Measurements from ENCODE around the gene MRPL23.

Gene MRPL23

GRCh38 chr11:1946812-1947484 is at the start of gene MRPL23:
Gene MRPL23 (plus strand): TSS chr11:1947332. CDS start chr11:1947363, 31 bp downstream.
- Mint-ChIP-seq H3K27ac (no peak within 1 kb of the TSS), H3K27me3 (ENCODE audit: low read depth) (no peaks in the 10 kb centered on the region), H3K9me3 (no peaks in the 10 kb centered on the region), H3K4me3 (no peak within 1 kb of the TSS), H3K36me3 (ENCODE audit: low read depth) (no peaks in the 10 kb centered on the region), H3K4me1 (peaks cover 18% of the 10 kb centered on the region)
- TF ChIP-seq, protein P1, sequence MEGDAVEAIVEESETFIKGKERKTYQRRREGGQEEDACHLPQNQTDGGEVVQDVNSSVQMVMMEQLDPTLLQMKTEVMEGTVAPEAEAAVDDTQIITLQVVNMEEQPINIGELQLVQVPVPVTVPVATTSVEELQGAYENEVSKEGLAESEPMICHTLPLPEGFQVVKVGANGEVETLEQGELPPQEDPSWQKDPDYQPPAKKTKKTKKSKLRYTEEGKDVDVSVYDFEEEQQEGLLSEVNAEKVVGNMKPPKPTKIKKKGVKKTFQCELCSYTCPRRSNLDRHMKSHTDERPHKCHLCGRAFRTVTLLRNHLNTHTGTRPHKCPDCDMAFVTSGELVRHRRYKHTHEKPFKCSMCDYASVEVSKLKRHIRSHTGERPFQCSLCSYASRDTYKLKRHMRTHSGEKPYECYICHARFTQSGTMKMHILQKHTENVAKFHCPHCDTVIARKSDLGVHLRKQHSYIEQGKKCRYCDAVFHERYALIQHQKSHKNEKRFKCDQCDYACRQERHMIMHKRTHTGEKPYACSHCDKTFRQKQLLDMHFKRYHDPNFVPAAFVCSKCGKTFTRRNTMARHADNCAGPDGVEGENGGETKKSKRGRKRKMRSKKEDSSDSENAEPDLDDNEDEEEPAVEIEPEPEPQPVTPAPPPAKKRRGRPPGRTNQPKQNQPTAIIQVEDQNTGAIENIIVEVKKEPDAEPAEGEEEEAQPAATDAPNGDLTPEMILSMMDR (IDR thresholded peaks at IDR 0.05; ENCODE audit: unreplicated experiment in 3 of 3) = no peak

GRCh38 chr11:1899090-1899489 is 48.0 kb upstream of the MRPL23 start:
- TF ChIP-seq, protein P1 (IDR thresholded peaks at IDR 0.05; ENCODE audit: unreplicated experiment in 3 of 3) = no peak
- Mint-ChIP-seq H3K27me3 (ENCODE audit: low read depth) (peaks cover 15% of the 10 kb centered on the region), H3K27ac (peak overlapping the region in 1 of 3 experiments; percentile 52), H3K4me1 (peaks cover 34% of the 10 kb centered on the region), H3K36me3 (ENCODE audit: low read depth) (no peaks in the 10 kb centered on the region), H3K9me3 (no peaks in the 10 kb centered on the region), H3K4me3 (no peak overlapping the region)

- H3K27me3 Mint-ChIP-seq (ENCODE audit: low read depth) = peaks cover 15% of the 10 kb centered on the region
- H3K9me3 Mint-ChIP-seq = no peaks in the 10 kb centered on the region
- TF ChIP-seq, protein P1 (IDR thresholded peaks at IDR 0.05; ENCODE audit: unreplicated experiment in 3 of 3) = no peak
- no peak overlapping the region for H3K4me3 Mint-ChIP-seq
- H3K4me1 Mint-ChIP-seq = peaks cover 30% of the 10 kb centered on the region
- no peaks in the 10 kb centered on the region for H3K36me3 Mint-ChIP-seq (ENCODE audit: low read depth)
- peak overlapping the region in 1 of 3 experiments; percentile 52 for H3K27ac Mint-ChIP-seq
Observed at GRCh38 chr11:1899686-1900085, 47.4 kb upstream of the MRPL23 start.

DNA sequence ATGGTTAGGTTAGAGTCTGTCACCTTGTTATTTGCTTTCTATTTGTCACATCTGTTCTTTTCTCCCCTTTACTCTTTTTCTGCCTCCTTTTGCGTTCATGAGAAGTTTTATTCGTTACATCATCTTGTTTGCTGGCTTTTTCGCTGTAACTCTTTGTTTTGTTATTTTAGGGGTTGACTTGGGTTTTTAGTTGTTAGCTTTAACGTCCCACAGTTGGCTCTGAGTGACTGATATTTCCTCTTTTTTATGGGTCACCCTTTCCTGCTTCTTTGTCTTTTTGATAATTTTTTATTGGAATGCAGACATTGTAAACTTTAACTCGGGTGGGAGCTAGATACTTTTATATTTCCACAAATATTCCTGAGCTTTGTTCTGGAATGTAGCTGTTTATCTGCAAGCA is 41.0 kb upstream of the MRPL23 start:
- Mint-ChIP-seq H3K27me3 (ENCODE audit: low read depth) (peaks cover 4% of the 10 kb centered on the region), H3K36me3 (ENCODE audit: low read depth) (no peaks in the 10 kb centered on the region), H3K27ac (peak overlapping the region; percentile 90 to 97 (median 91)), H3K9me3 (no peaks in the 10 kb centered on the region), H3K4me1 (peaks cover 46% of the 10 kb centered on the region), H3K4me3 (peak overlapping the region in 1 of 3 experiments; percentile 5)
- TF ChIP-seq, protein P1 (IDR thresholded peaks at IDR 0.05; ENCODE audit: unreplicated experiment in 3 of 3) = no peak

DNA sequence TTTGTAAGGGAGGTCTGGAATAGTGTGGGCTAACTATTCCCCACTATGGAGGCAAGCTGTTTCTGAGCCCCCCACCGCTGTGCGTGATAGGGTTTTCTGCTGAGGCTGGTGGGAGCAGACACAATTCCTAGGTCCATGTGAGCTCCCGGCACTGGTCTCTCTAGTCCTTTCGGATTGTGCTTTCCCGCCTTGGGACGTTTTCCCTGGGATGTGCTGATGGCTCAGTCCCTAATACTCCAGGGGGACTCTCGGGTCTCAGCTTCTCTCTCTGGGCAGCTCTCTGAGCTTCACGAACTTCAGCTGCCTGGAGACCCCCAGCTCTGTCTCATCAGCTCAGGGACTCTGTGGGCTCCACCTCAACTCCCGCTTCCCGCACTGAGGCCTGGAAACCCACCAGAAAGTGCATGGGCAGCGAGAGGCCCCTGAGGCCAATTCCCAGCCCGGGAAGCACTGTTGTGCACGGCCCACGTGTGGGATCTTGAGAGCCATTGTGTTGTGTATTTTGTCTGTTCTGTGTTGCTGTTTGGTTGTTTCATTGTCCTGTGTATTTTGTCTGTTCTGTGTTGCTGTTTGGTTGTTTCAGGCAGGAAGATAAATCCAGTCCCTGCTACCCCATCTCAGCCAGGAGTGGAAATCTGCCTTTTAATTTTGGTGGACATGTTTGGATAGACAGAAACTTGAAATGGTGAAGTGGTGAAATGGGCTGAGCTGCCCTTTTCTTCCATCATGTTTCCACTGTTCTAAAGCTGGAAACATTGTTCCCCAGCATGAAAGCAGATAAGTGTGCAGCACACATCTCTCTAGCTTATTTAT is 40.3 kb upstream of the MRPL23 start:
- Mint-ChIP-seq H3K4me3 (no peak overlapping the region), H3K27me3 (ENCODE audit: low read depth) (peaks cover 3% of the 10 kb centered on the region), H3K9me3 (no peaks in the 10 kb centered on the region), H3K27ac (peak overlapping the region; percentile 90 to 97 (median 91)), H3K36me3 (ENCODE audit: low read depth) (no peaks in the 10 kb centered on the region), H3K4me1 (peaks cover 41% of the 10 kb centered on the region)
- TF ChIP-seq, protein P1 (IDR thresholded peaks at IDR 0.05; ENCODE audit: unreplicated experiment in 3 of 3) = no peak
